HEK293T (cell line): ENCODE results near the gene ZNF771.
A peak's percentile ranks its signal among the peaks of the same experiment; 100 is the strongest.

Source experiments
- CTCF ChIA-PET: fragments of 350-600 bp; formaldehyde crosslinking; extraction: SDS; loops from one replicate; lab custom pipeline; 2021; ENCODE audit warnings: antibody characterized with exemption, inconsistent platforms; lab: Yijun Ruan, JAX
- POLR2A ChIA-PET: fragments of 350-600 bp; formaldehyde crosslinking; extraction: SDS; loops from one replicate; lab custom pipeline; 2020; ENCODE audit warnings: antibody characterized with exemption, inconsistent platforms; lab: Yijun Ruan, JAX
- DNase-seq: peaks from one replicate; pipeline ENCODE4 v3.0.0; 2012; ENCODE audit warnings: mixed read lengths; ENCODE audit errors: extremely low spot score
- ARNT ChIP-seq: fragments of 450-650 bp; IDR thresholded peaks from 2 replicates; pipeline ENCODE4 v1.6.1; 2017; ENCODE audit warnings: mild to moderate bottlenecking
- BHLHE40 ChIP-seq: fragments of 450-650 bp; IDR thresholded peaks from 2 replicates; pipeline ENCODE4 v1.6.1; 2016; ENCODE audit warnings: mild to moderate bottlenecking, moderate library complexity, borderline replicate concordance
- CTBP1 ChIP-seq: fragments of 450-650 bp; IDR thresholded peaks from 2 replicates; pipeline ENCODE4 v1.6.1; 2016; ENCODE audit warnings: borderline replicate concordance
- ELF4 ChIP-seq: fragments of 450-650 bp; IDR thresholded peaks from 2 replicates; pipeline ENCODE4 v1.6.1; 2017; ENCODE audit warnings: antibody characterized with exemption
- FOXA1 ChIP-seq: fragments of 450-650 bp; IDR thresholded peaks from 2 replicates; pipeline ENCODE4 v1.6.1; 2016; ENCODE audit warnings: mild to moderate bottlenecking
- FOXK2 ChIP-seq: fragments of 450-650 bp; IDR thresholded peaks from 2 replicates; pipeline ENCODE4 v1.6.1; 2016; ENCODE audit warnings: mild to moderate bottlenecking
- FOXM1 ChIP-seq: fragments of 450-650 bp; IDR thresholded peaks from 2 replicates; pipeline ENCODE4 v1.6.1; 2017; ENCODE audit warnings: mild to moderate bottlenecking, borderline replicate concordance
- HDGF ChIP-seq: fragments of 450-650 bp; IDR thresholded peaks from 2 replicates; pipeline ENCODE4 v1.6.1; 2017; ENCODE audit warnings: antibody characterized with exemption, borderline replicate concordance
- L3MBTL2 ChIP-seq: fragments of 450-650 bp; conservative IDR thresholded peaks from 2 replicates; pipeline ENCODE4 v1.6.1; 2016; ENCODE audit warnings: mild to moderate bottlenecking
- LEF1 ChIP-seq: fragments of 450-650 bp; IDR thresholded peaks from 2 replicates; pipeline ENCODE4 v1.6.1; 2017; ENCODE audit warnings: mild to moderate bottlenecking, borderline replicate concordance
- NFRKB ChIP-seq: fragments of 450-650 bp; IDR thresholded peaks from 2 replicates; pipeline ENCODE4 v1.6.1; 2016; ENCODE audit warnings: mild to moderate bottlenecking, moderate library complexity
- PKNOX1 ChIP-seq: fragments of 450-650 bp; IDR thresholded peaks from 2 replicates; pipeline ENCODE4 v1.6.1; 2016
- SP1 ChIP-seq: fragments of 450-650 bp; IDR thresholded peaks from 2 replicates; pipeline ENCODE4 v1.6.1; 2017
- SUZ12 ChIP-seq: fragments of 450-650 bp; IDR thresholded peaks from 2 replicates; pipeline ENCODE4 v1.6.1; 2016; ENCODE audit warnings: mild to moderate bottlenecking
- TARDBP ChIP-seq: fragments of 450-650 bp; IDR thresholded peaks from 2 replicates; pipeline ENCODE4 v1.6.1; 2016
- ZNF384 ChIP-seq: fragments of 450-650 bp; IDR thresholded peaks from 2 replicates; pipeline ENCODE4 v1.6.1; 2016

Gene ZNF771

GRCh38 chr16:30406795-30407101, 658 bp upstream of the ZNF771 start:
- DNase-seq, result no peak
- TF ChIP-seq SP1 (no peak), NFRKB (no peak), CTBP1 (no peak), PKNOX1 (no peak), BHLHE40 (no peak), L3MBTL2 (no peak), FOXK2 (no peak), HDGF (no peak), SUZ12 (no peak), FOXM1 (no peak), FOXA1 (no peak), ELF4 (no peak), LEF1 (no peak), TARDBP (no peak), ZNF384 (no peak)
- POLR2A ChIA-PET, result interaction anchor here (0.9 to 7.4 kb wide), 18 partner anchors 9 to 341 kb away, joined by 3 to 97 read pairs (median 6); partner anchors contain the start of genes ALDOA, DCTPP1, SEPTIN1 and TBC1D10B
- CTCF ChIA-PET, result interaction anchor here (0.6 to 2.2 kb wide), 5 partner anchors 11 to 313 kb away, joined by 3 to 15 read pairs (median 7); partner anchors contain the start of genes DCTPP1, TBC1D10B and ZNF48

- ChIA-PET CTCF (interaction anchor here (0.6 to 2.6 kb wide), 11 partner anchors 9 to 316 kb away, joined by 3 to 20 read pairs (median 6); partner anchors contain the start of genes DCTPP1, TBC1D10B and ZNF48), POLR2A (interaction anchor here (0.6 to 7.4 kb wide), 31 partner anchors 8 to 353 kb away, joined by 3 to 97 read pairs (median 4); partner anchors contain the start of genes ALDOA, CD2BP2, DCTPP1 and FBRS)
- TF ChIP-seq HDGF, result 0 out of 2 replicates have a peak, but pooled peaks have one; percentile 16
- no peak for TF ChIP-seq SP1
- DNase-seq, result peak; percentile 63
Observed at GRCh38 chr16:30407804-30408534, 563 bp downstream of the ZNF771 start.

- ChIA-PET CTCF (interaction anchor here (0.7 to 2.6 kb wide), 22 partner anchors 9 to 297 kb away, joined by 3 to 20 read pairs (median 5); partner anchors contain the start of genes DCTPP1, TBC1D10B and ZNF48), POLR2A (interaction anchor here (0.7 to 7.4 kb wide), 12 partner anchors 9 to 226 kb away, joined by 3 to 97 read pairs (median 4); partner anchors contain the start of genes CD2BP2, CORO1A, DCTPP1 and ZNF48)
- peak; percentile 94 for DNase-seq
- TF ChIP-seq FOXA1 (no peak), TARDBP (no peak), FOXK2 (no peak), ELF4 (no peak), SUZ12 (no peak), ZNF384 (no peak), SP1 (no peak), HDGF (no peak; the same call in 1 of the 2 replicates), CTBP1 (no peak; the same call in 1 of the 2 replicates), FOXM1 (no peak), LEF1 (no peak)
Observed at GRCh38 chr16:30409125-30410060, 2.0 kb downstream of the ZNF771 start.

- CTCF ChIA-PET, result no interaction called here
- DNase-seq, result no peak
- TF ChIP-seq ZNF384 (no peak), LEF1 (no peak), ELF4 (no peak), BHLHE40 (no peak), SUZ12 (no peak), L3MBTL2 (no peak), TARDBP (no peak), SP1 (no peak), ARNT (no peak), HDGF (no peak), FOXM1 (no peak), PKNOX1 (no peak), FOXK2 (no peak), FOXA1 (no peak), CTBP1 (no peak)
- POLR2A ChIA-PET, result interaction anchor here (1.4 kb wide), 1 partner anchor 17 kb away, joined by 5 read pairs; the partner anchor contains the start of gene DCTPP1
Observed at GRCh38 chr16:30413112-30413806, 5.9 kb downstream of the ZNF771 start.

GRCh38 chr16:30414159-30414558, 6.8 kb downstream of the ZNF771 start:
- CTCF ChIA-PET, result no interaction called here
- no peak for DNase-seq
- POLR2A ChIA-PET, result interaction anchor here (0.6 to 1.4 kb wide), 2 partner anchors 11 to 16 kb away, joined by 3 to 5 read pairs; partner anchors contain the start of gene DCTPP1
- no peak for TF ChIP-seq NFRKB
- TF ChIP-seq CTBP1, result no peak
- no peak for TF ChIP-seq FOXA1
- no peak for TF ChIP-seq ARNT
- no peak for TF ChIP-seq SUZ12
- TF ChIP-seq PKNOX1, result no peak
- TF ChIP-seq SP1, result no peak
- no peak for TF ChIP-seq L3MBTL2
- no peak for TF ChIP-seq HDGF
- no peak for TF ChIP-seq TARDBP
- no peak for TF ChIP-seq LEF1
- no peak for TF ChIP-seq FOXK2
- no peak for TF ChIP-seq ZNF384
- TF ChIP-seq ELF4, result no peak
- no peak for TF ChIP-seq FOXM1
- no peak for TF ChIP-seq BHLHE40
